ENCODE measurements around the gene FGD6.
"Not testable (repeated sequence)": the region's sequence is repeated elsewhere in the genome, so short reads cannot be mapped to it uniquely, and the experiment has no call there.

The FGD6 gene

GRCh38 chr12:95217377-95218149 lies at the start of gene FGD6, which contains the start of gene VEZT:
TSS of gene FGD6 (minus strand) at chr12:95217467. CDS start at chr12:95217240, 227 bp downstream.
TSS of gene VEZT (plus strand) at chr12:95217807. CDS start at chr12:95217851, 44 bp downstream.
- peak; percentile 99 for DNase-seq (ENCODE audit: low read depth, low spot score)

GRCh38 chr12:95266254-95266653 lies 49.0 kb upstream of the FGD6 start:
- no peak for DNase-seq (ENCODE audit: low read depth, low spot score)

- no peak for DNase-seq (ENCODE audit: low read depth, low spot score)
Observed at GRCh38 chr12:95265765-95266164, 48.5 kb upstream of the FGD6 start.

GRCh38 chr12:95262808-95263207 lies 45.5 kb upstream of the FGD6 start:
- no peak for DNase-seq (ENCODE audit: low read depth, low spot score)

- no peak for DNase-seq (ENCODE audit: low read depth, low spot score)
Observed at GRCh38 chr12:95261109-95261508, 43.8 kb upstream of the FGD6 start.

- DNase-seq (ENCODE audit: low read depth, low spot score), result no peak
Observed at GRCh38 chr12:95259368-95259767, 42.1 kb upstream of the FGD6 start.

- DNase-seq (ENCODE audit: low read depth, low spot score), result no peak
Observed at GRCh38 chr12:95258803-95259202, 41.5 kb upstream of the FGD6 start.

GRCh38 chr12:95258151-95258550 lies 40.9 kb upstream of the FGD6 start:
- no peak for DNase-seq (ENCODE audit: low read depth, low spot score)

GRCh38 chr12:95257541-95257940 lies 40.3 kb upstream of the FGD6 start:
- no peak for DNase-seq (ENCODE audit: low read depth, low spot score)

- DNase-seq (ENCODE audit: low read depth, low spot score), result no peak
Observed at GRCh38 chr12:95253386-95253785, 36.1 kb upstream of the FGD6 start.

- peak; percentile 69 for DNase-seq (ENCODE audit: low read depth, low spot score)
Observed at GRCh38 chr12:95248604-95249360, 31.5 kb upstream of the FGD6 start.

- DNase-seq (ENCODE audit: low read depth, low spot score), result no peak
Observed at GRCh38 chr12:95248095-95248494, 30.8 kb upstream of the FGD6 start.

- DNase-seq (ENCODE audit: low read depth, low spot score), result no peak
Observed at GRCh38 chr12:95244350-95244749, 27.1 kb upstream of the FGD6 start.

- no peak for DNase-seq (ENCODE audit: low read depth, low spot score)
Observed at GRCh38 chr12:95243497-95244183, 26.4 kb upstream of the FGD6 start.

GRCh38 chr12:95241761-95242506 lies 24.7 kb upstream of the FGD6 start:
- no peak for DNase-seq (ENCODE audit: low read depth, low spot score)

GRCh38 chr12:95241138-95241537 lies 23.9 kb upstream of the FGD6 start:
- not testable (repeated sequence) for DNase-seq (ENCODE audit: low read depth, low spot score)

GRCh38 chr12:95240556-95240955 lies 23.3 kb upstream of the FGD6 start:
- no peak for DNase-seq (ENCODE audit: low read depth, low spot score)

GRCh38 chr12:95239835-95240234 lies 22.6 kb upstream of the FGD6 start:
- DNase-seq (ENCODE audit: low read depth, low spot score), result not testable (repeated sequence)

GRCh38 chr12:95239216-95239615 lies 21.9 kb upstream of the FGD6 start:
- no peak for DNase-seq (ENCODE audit: low read depth, low spot score)

GRCh38 chr12:95238150-95238549 lies 20.9 kb upstream of the FGD6 start:
- no peak for DNase-seq (ENCODE audit: low read depth, low spot score)

- no peak for DNase-seq (ENCODE audit: low read depth, low spot score)
Observed at GRCh38 chr12:95237315-95237714, 20.0 kb upstream of the FGD6 start.

- not testable (repeated sequence) for DNase-seq (ENCODE audit: low read depth, low spot score)
Observed at GRCh38 chr12:95235621-95236020, 18.4 kb upstream of the FGD6 start.
